H9 (cell line): ENCODE measurements around the gene GPC6. TPM values are rescaled to one million over a fixed set of nuclear protein-coding genes. Genes with fewer than 3 reads are reported as not detected.

Experiments used
- DNase-seq: peaks from one replicate; pipeline ENCODE4 v3.0.0-alpha.2; 2017
- H2AFZ ChIP-seq: one replicate; pipeline ENCODE4 v1.6.1; 2013; ENCODE audit warnings: mild to moderate bottlenecking, low read length, control low read depth, moderate library complexity
- H2AK5ac ChIP-seq: 2 replicates; pipeline ENCODE4 v1.6.1; 2013; ENCODE audit warnings: low read length, control low read depth, mixed read lengths; ENCODE audit not compliant: insufficient read length
- H2BK120ac ChIP-seq: one replicate; pipeline ENCODE4 v1.6.1; 2013; ENCODE audit warnings: low read depth, mild to moderate bottlenecking, low read length, control low read depth, inconsistent platforms; ENCODE audit not compliant: poor library complexity, severe bottlenecking
- H2BK12ac ChIP-seq: 2 replicates; pipeline ENCODE4 v1.6.1; 2013; ENCODE audit warnings: low read length, control low read depth, mixed read lengths, low read depth; ENCODE audit not compliant: insufficient read length
- H2BK15ac ChIP-seq: 2 replicates; pipeline ENCODE4 v1.6.1; 2013; ENCODE audit warnings: low read depth, low read length, control low read depth
- H2BK20ac ChIP-seq: one replicate; pipeline ENCODE4 v1.6.1; 2013; ENCODE audit warnings: low read depth, mild to moderate bottlenecking, low read length, control low read depth, inconsistent platforms; ENCODE audit not compliant: poor library complexity, severe bottlenecking
- H2BK5ac ChIP-seq: 2 replicates; pipeline ENCODE4 v1.6.1; 2013; ENCODE audit warnings: low read length, control low read depth, mixed read lengths; ENCODE audit not compliant: insufficient read length
- H3K14ac ChIP-seq: 2 replicates; pipeline ENCODE4 v1.6.1; 2013; ENCODE audit warnings: low read length, control low read depth; ENCODE audit not compliant: insufficient read depth
- H3K18ac ChIP-seq: 2 replicates; pipeline ENCODE4 v1.6.1; 2013; ENCODE audit warnings: low read depth, mild to moderate bottlenecking, mixed read lengths, low read length, control low read depth; ENCODE audit not compliant: insufficient read length
- H3K23ac ChIP-seq: 2 replicates; pipeline ENCODE4 v1.6.1; 2013; ENCODE audit warnings: low read length, control low read depth, mixed read lengths, low read depth; ENCODE audit not compliant: insufficient read length
- H3K23me2 ChIP-seq: 2 replicates; pipeline ENCODE4 v1.6.1; 2013; ENCODE audit warnings: low read depth, mild to moderate bottlenecking, mixed read lengths, low read length, control low read depth; ENCODE audit not compliant: insufficient read length, poor library complexity, severe bottlenecking
- H3K27ac ChIP-seq: 2 replicates; pipeline ENCODE4 v1.5.1; 2013; ENCODE audit warnings: low read length, control low read depth, mixed read lengths, low read depth; ENCODE audit not compliant: insufficient read length
- H3K27me3 ChIP-seq: 2 replicates; pipeline ENCODE4 v1.6.1; 2013; ENCODE audit warnings: low read length, control low read depth, inconsistent platforms; ENCODE audit not compliant: insufficient read depth
- H3K4ac ChIP-seq: 2 replicates; pipeline ENCODE4 v1.6.1; 2013; ENCODE audit warnings: low read depth, mild to moderate bottlenecking, control low read depth, inconsistent platforms, low read length, moderate library complexity
- H3K4me1 ChIP-seq: 2 replicates; pipeline ENCODE4 v1.6.1; 2013; ENCODE audit warnings: low read length, control low read depth, inconsistent platforms; ENCODE audit not compliant: insufficient read depth
- H3K4me2 ChIP-seq: 2 replicates; pipeline ENCODE4 v1.6.1; 2013; ENCODE audit warnings: low read length, control low read depth, mixed read lengths; ENCODE audit not compliant: insufficient read length, insufficient read depth
- H3K56ac ChIP-seq: 2 replicates; pipeline ENCODE4 v1.6.1; 2013; ENCODE audit warnings: low read depth, mild to moderate bottlenecking, mixed read lengths, low read length, control low read depth; ENCODE audit not compliant: insufficient read length
- H3K79me1 ChIP-seq: 2 replicates; pipeline ENCODE4 v1.6.1; 2013; ENCODE audit warnings: low read depth, mild to moderate bottlenecking, moderate library complexity, low read length, control low read depth, inconsistent platforms; ENCODE audit not compliant: insufficient read depth, poor library complexity, severe bottlenecking
- H3K79me2 ChIP-seq: 2 replicates; pipeline ENCODE4 v1.6.1; 2013; ENCODE audit warnings: low read length, control low read depth, inconsistent platforms; ENCODE audit not compliant: insufficient read depth
- H3K9ac ChIP-seq: 2 replicates; pipeline ENCODE4 v1.6.1; 2013; ENCODE audit warnings: low read length, control low read depth, mixed read lengths; ENCODE audit not compliant: insufficient read length; ENCODE audit errors: extremely low read depth
- H3K9me3 ChIP-seq: one replicate; pipeline ENCODE4 v1.6.1; 2013; ENCODE audit warnings: low read depth, low read length, inconsistent platforms; ENCODE audit not compliant: control insufficient read depth
- H3T11ph ChIP-seq: one replicate; pipeline ENCODE4 v1.6.1; 2013; ENCODE audit warnings: mild to moderate bottlenecking, low read length, control low read depth, inconsistent platforms
- H4K20me1 ChIP-seq: one replicate; pipeline ENCODE4 v1.6.1; 2013; ENCODE audit not compliant: control insufficient read depth, insufficient read length, insufficient read depth
- H4K5ac ChIP-seq: 2 replicates; pipeline ENCODE4 v1.6.1; 2013; ENCODE audit warnings: low read depth, mild to moderate bottlenecking, mixed read lengths, low read length, control low read depth; ENCODE audit not compliant: insufficient read length
- H4K8ac ChIP-seq: replicated peaks from 2 replicates; pipeline ENCODE4 v1.6.1; 2013; ENCODE audit warnings: low read length, control low read depth, mixed read lengths, low read depth; ENCODE audit not compliant: insufficient read length
- H4K91ac ChIP-seq: 2 replicates; pipeline ENCODE4 v1.6.1; 2013; ENCODE audit warnings: low read depth, mild to moderate bottlenecking, moderate library complexity, mixed read lengths, low read length, control low read depth; ENCODE audit not compliant: insufficient read length
- H3K27ac Mint-ChIP-seq, 3 experiments: 2 replicates in 2 of 3; 3 replicates in 1 of 3; pipeline ENCODE4 v1.8.0; 2020 to 2021; ENCODE audit warnings: mixed read lengths in 3 of 3, mild to moderate bottlenecking in 1 of 3, moderate library complexity in 1 of 3
- H3K27me3 Mint-ChIP-seq: 2 replicates; pipeline ENCODE4 v1.8.0; 2021; ENCODE audit warnings: low read depth, mild to moderate bottlenecking, moderate library complexity, mixed read lengths
- H3K36me3 Mint-ChIP-seq, 3 experiments: 2 replicates in 2 of 3; 3 replicates in 1 of 3; pipeline ENCODE4 v1.8.0; 2020 to 2021; ENCODE audit warnings: low read depth in 3 of 3, mixed read lengths in 3 of 3; ENCODE audit not compliant: insufficient read depth in 1 of 3
- H3K4me1 Mint-ChIP-seq, 2 experiments: 2 replicates each; pipeline ENCODE4 v1.8.0; 2020; ENCODE audit warnings: mixed read lengths in 2 of 2
- H3K4me3 Mint-ChIP-seq, 2 experiments: 2 replicates in 1 of 2; 3 replicates in 1 of 2; pipeline ENCODE4 v1.8.0; 2020 to 2021; ENCODE audit warnings: mild to moderate bottlenecking in 2 of 2, mixed read lengths in 2 of 2, moderate library complexity in 1 of 2
- H3K9me3 Mint-ChIP-seq, 2 experiments: 2 replicates in 1 of 2; 3 replicates in 1 of 2; pipeline ENCODE4 v1.8.0; 2020; ENCODE audit warnings: mild to moderate bottlenecking in 2 of 2, mixed read lengths in 2 of 2, moderate library complexity in 1 of 2
- WGBS: extraction: QIAGEN DNeasy Blood & Tissue Kit; methylation state at CpG from one replicate; pipeline ENCODE4 v1.1.7; 2013; ENCODE audit warnings: missing lambda C conversion rate, low lambda C conversion rate, mixed read lengths; ENCODE audit not compliant: insufficient read length; ENCODE audit errors: extremely low coverage; 5-methylcytosine and 5-hydroxymethylcytosine counted together
- total RNA-seq: library from RNA; stranded (reverse); gene quantifications from 2 replicates; pipeline ENCODE4 v1.2.1, GENCODE V29; 2021
- TF ChIP-seq, protein P1 (sequence below): fragments of 200-600 bp; sonication (generic); conservative IDR thresholded peaks from 3 replicates; pipeline ENCODE4 v1.8.0; 2021; ENCODE audit warnings: antibody characterized with exemption, mild to moderate bottlenecking

The GPC6 gene
- total RNA-seq, 1 experiment from 2014 or later = 15.6 TPM

DNA sequence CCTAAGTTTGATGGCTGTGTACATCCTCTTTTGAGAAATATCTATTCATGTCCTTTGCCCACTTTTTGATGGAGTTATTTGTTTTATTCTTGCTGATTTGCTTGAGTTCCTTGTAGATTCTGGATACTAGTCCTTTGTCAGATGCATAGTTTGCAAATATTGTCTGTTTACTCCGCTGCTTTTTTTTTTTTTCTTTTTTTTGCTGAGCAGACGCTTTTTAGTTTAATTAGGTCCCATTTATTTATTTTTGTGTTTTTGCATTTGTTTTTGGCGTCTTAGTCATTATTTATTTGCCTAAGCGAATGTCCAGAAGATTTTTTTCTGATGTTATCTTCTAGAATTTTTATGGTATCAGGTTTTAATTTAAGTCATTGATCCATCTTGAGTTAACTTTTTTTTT is 114.9 kb downstream of the GPC6 start:
- DNase-seq = no peak
- Histone ChIP-seq H3K9ac (no peak overlapping the region), H3T11ph (no peak overlapping the region), H2BK15ac (no peak overlapping the region), H4K20me1 (no peaks in the 10 kb centered on the region), H3K18ac (no peak overlapping the region), H2BK120ac (no peak overlapping the region), H3K23ac (no peak overlapping the region), H3K9me3 (no peaks in the 10 kb centered on the region), H3K4ac (no peak overlapping the region), H3K79me2 (peaks cover 7% of the 10 kb centered on the region; the same call in 1 of the 2 replicates), H4K91ac (no peak overlapping the region), H3K4me2 (no peak overlapping the region), H2BK5ac (no peak overlapping the region), H2BK12ac (no peak overlapping the region), H4K8ac (no peak overlapping the region), H2AFZ (no peak overlapping the region), H3K56ac (no peak overlapping the region), H3K4me1 (no peaks in the 10 kb centered on the region; the same call in 1 of the 2 replicates), H4K5ac (no peak overlapping the region), H2AK5ac (no peak overlapping the region), H3K27ac (no peak overlapping the region), H3K79me1 (no peaks in the 10 kb centered on the region), H3K27me3 (no peaks in the 10 kb centered on the region), H3K14ac (no peak overlapping the region), H2BK20ac (no peak overlapping the region), H3K23me2 (no peaks in the 10 kb centered on the region)
- Mint-ChIP-seq H3K4me1 (peaks cover 17 to 23% of the 10 kb centered on the region in 2 experiments), H3K9me3 (peaks cover 0 to 7% of the 10 kb centered on the region in 2 experiments; a peak in 2 of 5 replicates), H3K27ac (no peak overlapping the region), H3K4me3 (no peak overlapping the region), H3K36me3 (peaks cover 5 to 9% (median 6%) of the 10 kb centered on the region in 3 experiments; a peak in 4 of 7 replicates), H3K27me3 (no peaks in the 10 kb centered on the region)
- whole genome bisulfite sequencing = no CpG with 5 or more reads among the region's 4 CpGs
- TF ChIP-seq, protein P1, sequence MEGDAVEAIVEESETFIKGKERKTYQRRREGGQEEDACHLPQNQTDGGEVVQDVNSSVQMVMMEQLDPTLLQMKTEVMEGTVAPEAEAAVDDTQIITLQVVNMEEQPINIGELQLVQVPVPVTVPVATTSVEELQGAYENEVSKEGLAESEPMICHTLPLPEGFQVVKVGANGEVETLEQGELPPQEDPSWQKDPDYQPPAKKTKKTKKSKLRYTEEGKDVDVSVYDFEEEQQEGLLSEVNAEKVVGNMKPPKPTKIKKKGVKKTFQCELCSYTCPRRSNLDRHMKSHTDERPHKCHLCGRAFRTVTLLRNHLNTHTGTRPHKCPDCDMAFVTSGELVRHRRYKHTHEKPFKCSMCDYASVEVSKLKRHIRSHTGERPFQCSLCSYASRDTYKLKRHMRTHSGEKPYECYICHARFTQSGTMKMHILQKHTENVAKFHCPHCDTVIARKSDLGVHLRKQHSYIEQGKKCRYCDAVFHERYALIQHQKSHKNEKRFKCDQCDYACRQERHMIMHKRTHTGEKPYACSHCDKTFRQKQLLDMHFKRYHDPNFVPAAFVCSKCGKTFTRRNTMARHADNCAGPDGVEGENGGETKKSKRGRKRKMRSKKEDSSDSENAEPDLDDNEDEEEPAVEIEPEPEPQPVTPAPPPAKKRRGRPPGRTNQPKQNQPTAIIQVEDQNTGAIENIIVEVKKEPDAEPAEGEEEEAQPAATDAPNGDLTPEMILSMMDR = no peak
